ENCODE data around the gene CORO6.

- TF ChIP-seq CTCF (IDR thresholded peaks at IDR 0.05; ENCODE audit: poor library complexity, severe bottlenecking) (no peak), EZH2 (IDR thresholded peaks at IDR 0.05; ENCODE audit: borderline replicate concordance, insufficient read depth, low read length, poor library complexity, severe bottlenecking) (no peak)
These were observed 32.6 kb upstream of the CORO6 start for GRCh38 chr17:29655323-29655722.

Data from neural cell (in vitro differentiated cells).